Measurements from ENCODE around the gene ANKRD40CL.
"Not testable (repeated sequence)": the region's sequence is repeated elsewhere in the genome, so short reads cannot be mapped to it uniquely, and the experiment has no call there.

ANKRD40CL gene

GRCh38 chr17:50805486-50805885, 38.2 kb upstream of the ANKRD40CL start:
- no peak for DNase-seq
- Histone ChIP-seq H3K79me2 (ENCODE audit: low read length) (no peaks in the 10 kb centered on the region), H3K36me3 (replicated peaks; ENCODE audit: insufficient read depth, low read length) (no peaks in the 10 kb centered on the region), H3K27me3 (replicated peaks; ENCODE audit: insufficient read depth, low read length) (no peaks in the 10 kb centered on the region), H4K20me1 (ENCODE audit: insufficient read depth, low read length) (no peaks in the 10 kb centered on the region), H3F3A (ENCODE audit: insufficient read depth, low read length) (no peaks in the 10 kb centered on the region), H3K4me2 (ENCODE audit: low read depth, low read length) (no peak overlapping the region), H3K4me1 (ENCODE audit: low read length) (peaks cover 6% of the 10 kb centered on the region; the same call in 1 of the 2 replicates), H3K9me2 (replicated peaks; ENCODE audit: insufficient read depth, low read length) (no peaks in the 10 kb centered on the region), H3K9me3 (replicated peaks; ENCODE audit: insufficient read depth, low read length) (no peaks in the 10 kb centered on the region), H3K4me3 (ENCODE audit: low read length) (no peak overlapping the region), H2AFZ (ENCODE audit: low read length) (no peak overlapping the region), H3K27ac (ENCODE audit: low read length) (no peak overlapping the region), H3K9ac (ENCODE audit: low read length) (no peak overlapping the region)
- no peak for TF ChIP-seq CTCF (IDR thresholded peaks at IDR 0.05; ENCODE audit: low read length)

GRCh38 chr17:50804749-50805475, 37.6 kb upstream of the ANKRD40CL start:
- not testable (repeated sequence) for H2AFZ ChIP-seq (ENCODE audit: low read length); H3F3A ChIP-seq (ENCODE audit: insufficient read depth, low read length); H3K27ac ChIP-seq (ENCODE audit: low read length); H3K4me1 ChIP-seq (ENCODE audit: low read length); H4K20me1 ChIP-seq (ENCODE audit: insufficient read depth, low read length); H3K9me3 ChIP-seq (replicated peaks; ENCODE audit: insufficient read depth, low read length); H3K9me2 ChIP-seq (replicated peaks; ENCODE audit: insufficient read depth, low read length); DNase-seq; H3K4me3 ChIP-seq (ENCODE audit: low read length); H3K9ac ChIP-seq (ENCODE audit: low read length); H3K4me2 ChIP-seq (ENCODE audit: low read depth, low read length); H3K36me3 ChIP-seq (replicated peaks; ENCODE audit: insufficient read depth, low read length); H3K27me3 ChIP-seq (replicated peaks; ENCODE audit: insufficient read depth, low read length); H3K79me2 ChIP-seq (ENCODE audit: low read length)

GRCh38 chr17:50803676-50804075, 36.4 kb upstream of the ANKRD40CL start:
- Histone ChIP-seq H3K27me3 (replicated peaks; ENCODE audit: insufficient read depth, low read length) (no peaks in the 10 kb centered on the region), H3K4me1 (ENCODE audit: low read length) (peaks cover 6% of the 10 kb centered on the region; the same call in 1 of the 2 replicates), H3K27ac (ENCODE audit: low read length) (no peak overlapping the region), H3K4me2 (ENCODE audit: low read depth, low read length) (no peak overlapping the region), H3K4me3 (ENCODE audit: low read length) (no peak overlapping the region), H3K9ac (ENCODE audit: low read length) (no peak overlapping the region), H4K20me1 (ENCODE audit: insufficient read depth, low read length) (no peaks in the 10 kb centered on the region), H3F3A (ENCODE audit: insufficient read depth, low read length) (no peaks in the 10 kb centered on the region), H3K9me3 (replicated peaks; ENCODE audit: insufficient read depth, low read length) (no peaks in the 10 kb centered on the region), H3K9me2 (replicated peaks; ENCODE audit: insufficient read depth, low read length) (no peaks in the 10 kb centered on the region), H2AFZ (ENCODE audit: low read length) (no peak overlapping the region), H3K79me2 (ENCODE audit: low read length) (no peaks in the 10 kb centered on the region), H3K36me3 (replicated peaks; ENCODE audit: insufficient read depth, low read length) (no peaks in the 10 kb centered on the region)
- no peak for DNase-seq
- TF ChIP-seq CTCF (IDR thresholded peaks at IDR 0.05; ENCODE audit: low read length) (no peak), EZH2 (optimal IDR thresholded peaks at IDR 0.05; ENCODE audit: low read depth, low read length) (no peak), EZH2phosphoT487 (IDR thresholded peaks at IDR 0.05; ENCODE audit: low read length) (no peak)
